IPS-18a (cell line): Measurements from ENCODE around the gene CNOT6L.

Experiments
- H3K27ac ChIP-seq: one replicate; pipeline ENCODE4 v1.5.1; 2013; ENCODE audit warnings: low read length
- H3K27me3 ChIP-seq: one replicate; pipeline ENCODE4 v1.6.1; 2013; ENCODE audit warnings: mild to moderate bottlenecking, low read length; ENCODE audit not compliant: control insufficient read depth, insufficient read depth
- H3K36me3 ChIP-seq: one replicate; pipeline ENCODE4 v1.6.1; 2013; ENCODE audit warnings: low read depth, low read length; ENCODE audit not compliant: control insufficient read depth
- H3K4me1 ChIP-seq: one replicate; pipeline ENCODE4 v1.6.1; 2013; ENCODE audit warnings: low read depth, low read length; ENCODE audit not compliant: control insufficient read depth
- H3K4me3 ChIP-seq: one replicate; pipeline ENCODE4 v1.5.1; 2013; ENCODE audit warnings: low read length
- H3K9ac ChIP-seq: one replicate; pipeline ENCODE4 v1.6.1; 2013; ENCODE audit warnings: mild to moderate bottlenecking, low read length, moderate library complexity
- H3K9me3 ChIP-seq: one replicate; pipeline ENCODE4 v1.6.1; 2013; ENCODE audit warnings: low read depth, low read length; ENCODE audit not compliant: control insufficient read depth

Gene CNOT6L

DNA sequence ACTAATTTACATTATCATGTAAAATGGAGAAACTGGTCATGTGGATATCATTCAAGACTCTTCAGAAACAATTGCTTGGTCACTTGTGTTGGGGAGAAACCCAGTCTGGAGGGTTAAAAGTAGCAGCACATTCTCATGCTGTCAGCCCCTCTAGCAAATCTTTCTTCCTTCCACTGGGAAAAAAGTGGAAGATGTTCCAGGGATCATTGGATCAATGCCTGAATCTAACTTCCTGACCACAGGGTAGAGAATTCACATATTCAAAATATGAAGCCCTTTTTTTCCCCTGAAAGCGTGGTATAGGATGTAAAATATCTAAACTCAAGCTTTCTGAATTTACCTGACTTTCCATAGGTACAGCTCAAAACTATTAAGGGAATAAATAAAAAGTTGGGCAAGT lies 115.5 kb downstream of the CNOT6L start:
- Histone ChIP-seq H3K9me3 (no peaks in the 10 kb centered on the region), H3K4me3 (no peak overlapping the region), H3K27ac (no peak overlapping the region), H3K36me3 (no peaks in the 10 kb centered on the region), H3K9ac (no peak overlapping the region), H3K27me3 (no peaks in the 10 kb centered on the region), H3K4me1 (peaks cover 11% of the 10 kb centered on the region)

- H3K9me3 ChIP-seq = no peaks in the 10 kb centered on the region
- H3K4me3 ChIP-seq = no peak overlapping the region
- H3K9ac ChIP-seq = no peak overlapping the region
- no peaks in the 10 kb centered on the region for H3K36me3 ChIP-seq
- H3K27me3 ChIP-seq = no peaks in the 10 kb centered on the region
- H3K27ac ChIP-seq = no peak overlapping the region
- H3K4me1 ChIP-seq = peaks cover 16% of the 10 kb centered on the region
Observed at GRCh38 chr4:77701121-77701520, 118.0 kb downstream of the CNOT6L start.

DNA sequence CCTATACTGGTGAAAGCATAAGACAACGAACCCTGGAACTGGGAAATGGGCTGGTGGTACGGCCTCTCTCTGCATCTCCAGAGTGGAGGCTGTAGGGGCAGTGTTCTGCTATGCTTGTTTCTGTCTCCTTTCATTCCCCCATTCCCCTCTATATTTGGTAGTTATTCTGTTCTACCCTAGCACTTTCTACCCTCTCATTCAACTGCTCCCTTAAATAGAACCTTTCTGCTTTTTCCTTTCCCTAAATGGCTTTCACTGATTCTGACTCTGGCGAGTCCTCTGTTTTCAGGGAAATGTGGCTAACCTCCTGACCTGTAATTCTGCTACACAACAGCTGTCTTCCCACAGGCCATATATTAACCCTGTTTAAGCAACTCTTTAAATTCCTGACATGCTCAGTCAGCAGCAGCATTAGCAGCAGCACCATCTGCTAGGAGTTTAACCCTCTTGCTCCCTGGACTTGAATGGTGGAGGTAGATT lies 119.4 kb downstream of the CNOT6L start:
- Histone ChIP-seq H3K27me3 (no peaks in the 10 kb centered on the region), H3K27ac (no peak overlapping the region), H3K36me3 (no peaks in the 10 kb centered on the region), H3K4me3 (no peak overlapping the region), H3K4me1 (peaks cover 20% of the 10 kb centered on the region), H3K9ac (no peak overlapping the region), H3K9me3 (no peaks in the 10 kb centered on the region)

DNA sequence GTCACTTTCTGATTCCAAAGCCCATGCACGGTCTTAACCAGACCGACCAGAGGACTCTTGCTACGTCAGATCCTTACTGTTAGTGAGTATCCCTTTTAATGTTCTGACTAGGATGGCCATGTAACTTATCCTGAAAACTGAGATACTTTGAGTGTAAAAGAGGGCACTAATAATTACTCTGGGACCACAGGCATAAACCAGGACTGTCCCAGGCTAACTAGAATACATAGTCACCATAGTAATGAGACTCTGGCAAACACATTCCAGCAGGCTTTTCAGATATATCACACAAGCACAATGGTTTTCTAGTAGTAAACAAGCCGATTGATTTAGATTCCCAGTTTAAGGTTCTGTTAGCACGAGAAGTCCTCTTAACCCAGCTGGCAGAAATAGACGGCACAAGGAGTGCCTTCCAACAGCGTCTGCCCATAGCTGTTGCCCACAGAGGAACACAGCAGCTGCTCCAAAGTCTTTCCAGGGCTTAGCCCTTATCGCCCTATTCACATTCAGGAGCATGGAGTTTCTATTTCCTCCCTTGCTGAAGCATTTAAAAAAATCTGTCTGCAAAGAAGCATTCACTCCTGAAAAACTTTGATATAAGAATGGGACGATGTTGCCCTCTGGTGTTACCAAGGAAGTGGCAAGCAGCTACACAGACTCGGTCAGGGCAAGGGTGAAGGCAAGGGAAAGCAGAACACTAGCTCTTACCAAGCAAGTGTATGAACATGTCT lies 121.1 kb downstream of the CNOT6L start:
- Histone ChIP-seq H3K4me1 (peaks cover 14% of the 10 kb centered on the region), H3K36me3 (no peaks in the 10 kb centered on the region), H3K9ac (no peak overlapping the region), H3K9me3 (no peaks in the 10 kb centered on the region), H3K4me3 (no peak overlapping the region), H3K27me3 (no peaks in the 10 kb centered on the region), H3K27ac (no peak overlapping the region)

- H3K27me3 ChIP-seq = no peaks in the 10 kb centered on the region
- no peaks in the 10 kb centered on the region for H3K36me3 ChIP-seq
- H3K9me3 ChIP-seq = no peaks in the 10 kb centered on the region
- H3K9ac ChIP-seq = no peak overlapping the region
- H3K4me1 ChIP-seq = peaks cover 14% of the 10 kb centered on the region
- no peak overlapping the region for H3K27ac ChIP-seq
- no peak overlapping the region for H3K4me3 ChIP-seq
Observed at GRCh38 chr4:77695774-77696173, 123.4 kb downstream of the CNOT6L start.

DNA sequence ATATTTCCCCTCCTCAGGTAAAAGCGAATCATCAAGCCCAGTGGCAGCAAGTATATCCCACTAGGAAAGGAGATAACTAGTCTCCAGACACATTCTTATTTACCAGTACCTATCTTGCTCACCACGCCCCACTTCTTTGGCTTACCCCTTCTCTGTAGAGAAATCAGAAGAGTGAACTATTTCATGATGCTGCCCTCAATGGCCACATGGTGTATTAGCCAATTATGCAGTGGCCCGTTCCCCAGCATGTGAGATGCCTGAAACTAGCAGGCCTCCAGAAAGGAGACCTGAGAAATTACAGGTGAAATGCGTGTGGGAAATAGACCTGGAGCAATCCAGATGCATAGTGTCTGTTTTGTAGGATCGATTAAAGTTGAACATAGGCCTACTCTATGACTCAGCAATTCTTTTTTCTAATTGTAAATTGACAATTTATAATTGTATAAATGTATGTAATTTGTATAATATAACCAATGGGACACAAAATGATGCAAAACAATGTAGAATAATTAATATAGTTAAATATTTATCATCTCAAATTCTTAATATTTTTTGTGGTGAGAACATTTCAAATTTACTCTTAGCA lies 126.2 kb downstream of the CNOT6L start:
- no peaks in the 10 kb centered on the region for H3K36me3 ChIP-seq
- no peak overlapping the region for H3K27ac ChIP-seq
- no peaks in the 10 kb centered on the region for H3K9me3 ChIP-seq
- peaks cover 5% of the 10 kb centered on the region for H3K4me1 ChIP-seq
- no peak overlapping the region for H3K4me3 ChIP-seq
- no peak overlapping the region for H3K9ac ChIP-seq
- H3K27me3 ChIP-seq = no peaks in the 10 kb centered on the region

- H3K36me3 ChIP-seq = no peaks in the 10 kb centered on the region
- no peak overlapping the region for H3K27ac ChIP-seq
- no peaks in the 10 kb centered on the region for H3K9me3 ChIP-seq
- no peak overlapping the region for H3K9ac ChIP-seq
- no peak overlapping the region for H3K4me3 ChIP-seq
- no peaks in the 10 kb centered on the region for H3K27me3 ChIP-seq
- no peaks in the 10 kb centered on the region for H3K4me1 ChIP-seq
Observed at GRCh38 chr4:77681792-77682191, 137.4 kb downstream of the CNOT6L start.

DNA sequence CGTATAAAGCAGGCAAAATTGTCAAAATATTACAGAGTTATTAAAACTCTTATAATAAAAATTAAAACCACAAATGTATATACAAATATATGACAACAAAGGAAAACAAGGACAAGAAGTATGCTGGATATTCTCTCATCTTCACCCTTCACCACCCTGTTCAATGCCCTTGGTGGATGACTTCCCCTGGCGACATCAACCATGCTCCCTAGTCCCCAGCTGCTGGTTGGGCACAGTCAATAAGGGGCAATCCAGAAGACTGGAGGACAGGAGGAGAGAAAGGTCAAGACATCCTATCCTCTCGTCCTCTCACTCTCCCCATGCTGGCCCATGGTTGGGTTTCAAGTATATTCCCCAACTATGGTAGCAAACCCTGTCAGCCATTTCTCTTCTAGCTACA lies 142.3 kb downstream of the CNOT6L start:
- Histone ChIP-seq H3K4me3 (no peak overlapping the region), H3K27ac (no peak overlapping the region), H3K9me3 (no peaks in the 10 kb centered on the region), H3K36me3 (no peaks in the 10 kb centered on the region), H3K27me3 (no peaks in the 10 kb centered on the region), H3K9ac (no peak overlapping the region), H3K4me1 (no peaks in the 10 kb centered on the region)

DNA sequence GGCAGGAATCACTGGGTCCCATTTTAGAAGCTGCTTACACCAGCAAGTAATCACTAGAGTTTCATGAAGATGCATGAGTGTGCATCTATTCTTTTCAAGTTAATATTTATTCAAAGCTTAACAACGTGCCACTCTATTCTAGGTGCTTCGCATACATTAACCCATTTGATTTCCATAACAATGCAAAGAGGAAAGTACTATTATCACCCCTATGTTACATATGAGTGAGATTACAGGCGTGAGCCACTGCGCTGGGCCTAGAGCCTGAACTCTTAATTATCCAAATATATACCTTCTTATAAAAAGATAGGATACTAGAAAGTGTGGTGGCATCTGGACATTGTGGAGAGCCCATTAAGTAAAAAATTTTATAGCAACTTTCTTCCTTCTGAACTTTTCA lies 148.1 kb downstream of the CNOT6L start:
- Histone ChIP-seq H3K27me3 (no peaks in the 10 kb centered on the region), H3K27ac (no peak overlapping the region), H3K36me3 (no peaks in the 10 kb centered on the region), H3K4me3 (no peak overlapping the region), H3K9ac (no peak overlapping the region), H3K9me3 (no peaks in the 10 kb centered on the region), H3K4me1 (peaks cover 5% of the 10 kb centered on the region)

GRCh38 chr4:77669946-77670590 lies 149.1 kb downstream of the CNOT6L start:
- Histone ChIP-seq H3K27ac (no peak overlapping the region), H3K36me3 (no peaks in the 10 kb centered on the region)

GRCh38 chr4:77665381-77666069 lies 153.6 kb downstream of the CNOT6L start:
- Histone ChIP-seq H3K9me3 (no peaks in the 10 kb centered on the region), H3K4me1 (no peaks in the 10 kb centered on the region), H3K36me3 (no peaks in the 10 kb centered on the region), H3K4me3 (no peak overlapping the region), H3K27me3 (no peaks in the 10 kb centered on the region), H3K27ac (no peak overlapping the region), H3K9ac (no peak overlapping the region)

More at GRCh38 chr4:77669946-77670590, 149.1 kb downstream of the CNOT6L start:
- Histone ChIP-seq H3K9ac (no peak overlapping the region), H3K4me1 (peaks cover 5% of the 10 kb centered on the region), H3K27me3 (no peaks in the 10 kb centered on the region), H3K4me3 (no peak overlapping the region), H3K9me3 (no peaks in the 10 kb centered on the region)
